HG02759 (cell line): ENCODE results near the gene EIF3I.
A peak's percentile ranks its signal among the peaks of the same experiment; 100 is the strongest.

Experiments
- ATAC-seq: cut with Tn5 transposase; IDR thresholded peaks from one replicate; pipeline ENCODE4 v1.9.1; 2021; ENCODE audit warnings: mild to moderate bottlenecking, moderate library complexity; ENCODE audit not compliant: unreplicated experiment

EIF3I gene

GRCh38 chr1:32221980-32222755, at the start of gene EIF3I, which contains the start of gene TMEM234:
Gene EIF3I (plus strand): TSS chr1:32222407. CDS start chr1:32222442, 35 bp downstream.
Gene TMEM234 (minus strand): TSS chr1:32222353. CDS start chr1:32222322, 31 bp downstream.
- ATAC-seq = peak; percentile 91

GRCh38 chr1:32172621-32173245, 49.5 kb upstream of the EIF3I start:
- no peak for ATAC-seq

GRCh38 chr1:32178380-32179192, 43.6 kb upstream of the EIF3I start:
- no peak for ATAC-seq

DNA sequence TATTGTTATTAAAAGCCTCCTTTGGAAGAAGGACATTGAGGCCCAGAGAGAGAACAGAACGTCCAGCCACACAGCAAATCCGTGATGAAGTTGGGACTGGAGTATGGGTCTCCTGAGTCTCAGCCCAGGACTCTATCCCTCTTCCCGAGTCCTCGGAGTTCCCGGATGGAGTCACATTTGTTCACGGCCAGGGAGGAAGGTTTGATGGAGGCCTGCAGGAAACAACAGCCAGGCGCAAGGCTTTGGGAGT, 43.1 kb upstream of the EIF3I start:
- ATAC-seq = no peak

GRCh38 chr1:32179443-32180185, 42.6 kb upstream of the EIF3I start, which contains the start of gene TXLNA:
Gene TXLNA (plus strand): TSS chr1:32179675. CDS start chr1:32180346, 671 bp downstream.
- peak; percentile 90 for ATAC-seq

DNA sequence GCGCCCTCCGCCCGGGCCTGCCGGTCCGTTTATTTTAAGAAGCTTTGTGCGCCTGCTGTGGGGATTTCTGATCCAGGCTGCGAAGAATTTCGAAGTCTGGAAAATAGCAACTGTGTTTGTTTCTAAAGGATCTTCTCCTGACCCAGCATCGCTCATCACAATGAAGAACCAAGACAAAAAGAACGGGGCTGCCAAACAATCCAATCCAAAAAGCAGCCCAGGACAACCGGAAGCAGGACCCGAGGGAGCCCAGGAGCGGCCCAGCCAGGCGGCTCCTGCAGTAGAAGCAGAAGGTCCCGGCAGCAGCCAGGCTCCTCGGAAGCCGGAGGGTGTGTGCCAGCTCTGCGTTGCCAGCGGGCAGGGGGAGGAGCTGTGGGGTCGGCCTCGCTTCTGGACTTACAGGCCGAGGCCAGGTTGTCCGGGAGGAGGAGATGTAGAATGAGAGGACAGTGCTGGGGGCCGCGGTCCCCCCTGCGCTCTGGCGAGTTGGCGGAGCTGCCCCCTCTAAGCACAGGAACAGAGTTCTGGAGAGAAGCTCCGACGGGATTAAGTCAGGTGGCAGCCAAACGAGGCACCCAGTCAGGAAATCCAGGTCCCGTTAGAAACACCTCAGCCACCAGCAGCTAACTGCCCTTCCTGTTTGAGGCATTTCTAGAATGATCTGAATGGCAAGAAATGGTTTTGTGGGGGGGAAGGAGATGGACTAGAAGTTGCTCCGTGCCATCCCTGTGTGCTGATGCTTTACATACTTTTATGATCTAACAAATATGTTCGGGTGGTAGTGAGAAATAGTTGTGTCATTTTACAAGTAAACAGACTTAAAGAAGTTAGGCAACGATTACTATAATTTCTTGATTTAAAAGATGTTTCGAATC, 41.8 kb upstream of the EIF3I start:
- no peak for ATAC-seq

GRCh38 chr1:32181065-32181464, 41.1 kb upstream of the EIF3I start:
- no peak for ATAC-seq

GRCh38 chr1:32181563-32181962, 40.6 kb upstream of the EIF3I start:
- no peak for ATAC-seq

DNA sequence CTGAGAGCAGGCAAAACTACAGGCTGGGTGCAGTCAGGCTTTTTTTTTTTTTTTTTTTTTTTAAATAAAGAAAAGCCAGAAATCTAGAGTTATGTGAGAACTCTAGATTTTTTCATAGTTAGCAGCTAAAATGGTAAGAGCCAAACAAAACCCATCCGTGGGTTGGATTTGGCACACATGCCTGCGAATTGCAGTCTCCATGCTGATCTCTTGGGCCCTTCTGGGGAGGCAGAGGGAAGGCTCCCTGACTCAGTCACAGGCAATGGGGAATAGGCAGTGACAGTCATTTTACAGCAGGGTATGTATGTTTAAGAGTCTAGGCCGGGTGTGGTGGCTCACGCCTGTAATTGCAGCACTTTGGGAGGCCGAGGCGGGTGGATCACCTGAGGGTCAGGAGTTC, 40.1 kb upstream of the EIF3I start:
- no peak for ATAC-seq

DNA sequence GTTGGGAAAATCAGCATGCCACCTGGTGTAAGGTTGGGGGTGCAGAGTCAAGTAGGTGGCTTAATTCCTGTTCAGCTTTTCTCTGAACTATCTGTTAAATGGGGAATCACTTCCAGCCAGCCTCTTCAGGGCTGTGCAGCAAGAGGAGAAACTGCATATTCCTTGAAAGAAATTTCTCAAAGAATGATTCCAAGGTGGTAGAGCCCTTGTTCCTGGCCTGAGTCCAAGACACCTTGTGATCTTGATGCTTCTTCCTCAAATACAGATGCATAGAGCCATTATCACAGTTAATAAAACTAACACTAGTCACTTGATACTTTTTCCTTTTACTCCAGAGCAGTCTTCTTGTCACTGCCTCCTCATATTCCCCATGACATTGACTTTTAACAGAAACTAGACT, 37.6 kb upstream of the EIF3I start:
- ATAC-seq = no peak

DNA sequence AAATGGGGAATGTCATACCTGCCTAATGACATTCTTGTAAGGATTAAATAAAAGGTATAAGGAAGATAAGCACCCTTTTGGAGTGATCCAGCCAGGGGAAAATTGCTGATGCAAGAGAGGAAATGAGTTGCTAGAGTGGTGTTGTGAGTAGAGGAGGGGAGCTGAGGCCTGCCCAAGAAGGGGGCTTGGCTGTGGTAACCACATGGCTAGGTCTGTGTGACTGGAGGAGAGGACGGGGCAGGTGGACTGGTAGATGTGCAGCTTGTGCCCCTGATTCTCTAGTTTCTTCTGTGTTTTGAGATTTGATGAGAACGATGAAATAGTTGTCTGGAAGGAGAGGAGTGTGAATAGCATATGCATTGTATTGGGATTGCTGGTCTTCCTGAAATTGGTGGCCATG, 36.1 kb upstream of the EIF3I start:
- ATAC-seq = no peak

- no peak for ATAC-seq
Observed at GRCh38 chr1:32186491-32186890, 35.7 kb upstream of the EIF3I start.

GRCh38 chr1:32187850-32188249, 34.4 kb upstream of the EIF3I start:
- ATAC-seq = no peak

- ATAC-seq = no peak
Observed at GRCh38 chr1:32192220-32192948, 29.8 kb upstream of the EIF3I start.

- ATAC-seq = no peak
Observed at GRCh38 chr1:32194984-32195383, 27.2 kb upstream of the EIF3I start.

GRCh38 chr1:32195531-32195930, 26.7 kb upstream of the EIF3I start:
- no peak for ATAC-seq

DNA sequence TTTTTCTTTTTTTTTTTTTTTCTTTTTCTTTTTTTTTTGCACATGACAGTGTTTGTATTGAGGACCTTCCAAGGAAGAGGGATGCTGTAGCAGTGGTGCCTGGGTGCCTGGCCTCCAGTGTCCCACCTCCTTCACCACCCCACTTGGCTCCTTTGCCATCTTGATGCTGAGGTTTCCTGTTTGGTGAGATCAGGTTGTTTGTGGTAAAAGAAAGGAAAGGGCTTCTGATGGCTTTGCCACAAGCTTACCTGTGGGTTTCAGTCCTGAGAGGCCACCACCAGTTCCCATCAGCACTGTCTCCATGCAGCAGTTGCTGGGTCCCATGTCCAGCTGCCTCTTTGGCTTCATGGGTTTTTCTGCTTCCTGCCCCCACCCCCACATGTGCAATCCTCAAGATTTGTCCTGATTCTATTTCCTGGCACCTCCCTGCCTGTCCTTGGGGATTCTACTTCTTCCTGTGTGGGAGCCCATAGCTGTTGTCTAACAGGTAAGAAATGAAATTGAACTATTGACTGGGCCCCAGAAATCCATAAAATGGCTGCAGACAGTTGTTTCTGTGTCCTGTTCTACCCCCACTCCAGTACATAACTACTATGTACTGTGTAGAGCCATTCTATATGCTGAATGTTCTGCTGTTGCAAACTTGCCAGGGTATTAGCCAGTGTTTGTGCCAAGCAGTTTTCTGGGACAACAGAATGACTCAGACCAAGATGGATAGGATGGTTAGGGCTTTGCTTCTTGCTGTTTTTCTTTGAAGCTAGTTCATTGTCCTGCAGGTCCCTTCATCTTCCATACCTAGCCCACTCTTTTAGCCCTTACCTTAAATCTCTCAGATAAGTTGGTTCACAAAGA, 26.0 kb upstream of the EIF3I start:
- ATAC-seq = no peak

- ATAC-seq = no peak
Observed at GRCh38 chr1:32197074-32197473, 25.1 kb upstream of the EIF3I start.

- ATAC-seq = no peak
Observed at GRCh38 chr1:32197837-32198236, 24.4 kb upstream of the EIF3I start.
